RWPE2 (cell line): Measurements from ENCODE around the gene UVSSA.
A peak's percentile ranks its signal among the peaks of the same experiment; 100 is the strongest.

Experiments used
- ATAC-seq: fragments of 200-7000 bp; cut with Tn5 transposase; 3 replicates; pipeline ENCODE4 v1.9.1; 2021; ENCODE audit warnings: low read depth
- DNase-seq: peaks from one replicate; pipeline ENCODE4 v3.0.0-alpha.2; 2020; ENCODE audit warnings: low spot score
- H3K27ac ChIP-seq: fragments of 450-650 bp; 2 replicates; pipeline ENCODE4 v1.5.1; 2017; ENCODE audit warnings: mild to moderate bottlenecking; ENCODE audit not compliant: poor library complexity, severe bottlenecking
- H3K27me3 ChIP-seq: fragments of 250-450 bp; sonication (Bioruptor Pico); 2 replicates; pipeline ENCODE4 v1.5.1; 2021; ENCODE audit warnings: mild to moderate bottlenecking, moderate library complexity; ENCODE audit not compliant: insufficient read depth, poor library complexity, severe bottlenecking
- H3K36me3 ChIP-seq: fragments of 250-450 bp; sonication (Bioruptor Pico); 2 replicates; pipeline ENCODE4 v1.5.1; 2020; ENCODE audit warnings: low read depth, mild to moderate bottlenecking, moderate library complexity
- H3K4me1 ChIP-seq: fragments of 250-450 bp; sonication (Bioruptor Pico); 2 replicates; pipeline ENCODE4 v1.5.1; 2021; ENCODE audit warnings: mild to moderate bottlenecking, moderate library complexity; ENCODE audit not compliant: insufficient read depth, poor library complexity, severe bottlenecking
- H3K4me3 ChIP-seq: fragments of 250-450 bp; sonication (Bioruptor Pico); 2 replicates; pipeline ENCODE4 v1.5.1; 2021; ENCODE audit warnings: mild to moderate bottlenecking, moderate library complexity; ENCODE audit not compliant: severe bottlenecking
- H3K9me3 ChIP-seq: fragments of 250-450 bp; sonication (Bioruptor Pico); 2 replicates; pipeline ENCODE4 v1.5.1; 2021; ENCODE audit warnings: mild to moderate bottlenecking, moderate library complexity; ENCODE audit not compliant: severe bottlenecking
- CTCF ChIP-seq: fragments of 450-650 bp; IDR thresholded peaks from one replicate; pipeline ENCODE4 v1.5.1; 2017; ENCODE audit warnings: mild to moderate bottlenecking, moderate library complexity; ENCODE audit not compliant: poor library complexity, severe bottlenecking

UVSSA gene

GRCh38 chr4:1307951-1308735 lies 38.9 kb upstream of the UVSSA start:
- DNase-seq: peak; percentile 46
- no peak for TF ChIP-seq CTCF
- Histone ChIP-seq H3K36me3 (peaks cover 46% of the 10 kb centered on the region), H3K4me3 (no peak overlapping the region), H3K27ac (peak overlapping the region; percentile 74), H3K9me3 (no peaks in the 10 kb centered on the region), H3K27me3 (no peaks in the 10 kb centered on the region), H3K4me1 (peaks cover 34% of the 10 kb centered on the region)
- no peak for ATAC-seq

- Histone ChIP-seq H3K27me3 (no peaks in the 10 kb centered on the region), H3K4me1 (peaks cover 33% of the 10 kb centered on the region), H3K36me3 (peaks cover 56% of the 10 kb centered on the region), H3K4me3 (peak overlapping the region; percentile 26), H3K9me3 (no peaks in the 10 kb centered on the region), H3K27ac (peak overlapping the region; percentile 74)
- no peak for TF ChIP-seq CTCF
- peak; percentile 95 for ATAC-seq
- peak; percentile 97 for DNase-seq
These were observed 37.6 kb upstream of the UVSSA start for GRCh38 chr4:1309261-1310010.

- peaks cover 25% of the 10 kb centered on the region for H3K4me1 ChIP-seq
- H3K4me3 ChIP-seq: peak overlapping the region; percentile 26
- H3K36me3 ChIP-seq: peaks cover 56% of the 10 kb centered on the region
- no peaks in the 10 kb centered on the region for H3K27me3 ChIP-seq
- TF ChIP-seq CTCF: no peak
- ATAC-seq: peak; percentile 31
- DNase-seq: peak; percentile 45
- H3K9me3 ChIP-seq: no peaks in the 10 kb centered on the region
- H3K27ac ChIP-seq: peak overlapping the region; percentile 74
These were observed 36.8 kb upstream of the UVSSA start for GRCh38 chr4:1310031-1310795.

- no peaks in the 10 kb centered on the region for H3K9me3 ChIP-seq
- ATAC-seq (no peak), DNase-seq (no peak)
- no peak overlapping the region for H3K4me3 ChIP-seq
- H3K27me3 ChIP-seq: no peaks in the 10 kb centered on the region
- H3K27ac ChIP-seq: peak overlapping the region; percentile 74
- H3K36me3 ChIP-seq: peaks cover 57% of the 10 kb centered on the region
- H3K4me1 ChIP-seq: peaks cover 17% of the 10 kb centered on the region
- TF ChIP-seq CTCF: no peak
These were observed 36.0 kb upstream of the UVSSA start for GRCh38 chr4:1310796-1311631.
